Mucosa of gallbladder (tissue), 1 donor: ENCODE data around the gene MEF2C. TPM values are rescaled to one million over a fixed set of nuclear protein-coding genes. Genes with fewer than 3 reads are reported as not detected.
A peak's percentile ranks its signal among the peaks of the same experiment; 100 is the strongest.

ENCODE experiments used
- DNase-seq: peaks from one replicate; pipeline ENCODE4 v3.0.0-alpha.2; 2020; ENCODE audit warnings: low spot score
- total RNA-seq: library from RNA; stranded (reverse); gene quantifications from one replicate; pipeline ENCODE4 v1.2.1, GENCODE V29; 2021
- donor health status: DM: no; HTN: no; CAD: no.

The MEF2C gene
- total RNA-seq, 1 donor from 2014 or later: 56.9 TPM

DNA sequence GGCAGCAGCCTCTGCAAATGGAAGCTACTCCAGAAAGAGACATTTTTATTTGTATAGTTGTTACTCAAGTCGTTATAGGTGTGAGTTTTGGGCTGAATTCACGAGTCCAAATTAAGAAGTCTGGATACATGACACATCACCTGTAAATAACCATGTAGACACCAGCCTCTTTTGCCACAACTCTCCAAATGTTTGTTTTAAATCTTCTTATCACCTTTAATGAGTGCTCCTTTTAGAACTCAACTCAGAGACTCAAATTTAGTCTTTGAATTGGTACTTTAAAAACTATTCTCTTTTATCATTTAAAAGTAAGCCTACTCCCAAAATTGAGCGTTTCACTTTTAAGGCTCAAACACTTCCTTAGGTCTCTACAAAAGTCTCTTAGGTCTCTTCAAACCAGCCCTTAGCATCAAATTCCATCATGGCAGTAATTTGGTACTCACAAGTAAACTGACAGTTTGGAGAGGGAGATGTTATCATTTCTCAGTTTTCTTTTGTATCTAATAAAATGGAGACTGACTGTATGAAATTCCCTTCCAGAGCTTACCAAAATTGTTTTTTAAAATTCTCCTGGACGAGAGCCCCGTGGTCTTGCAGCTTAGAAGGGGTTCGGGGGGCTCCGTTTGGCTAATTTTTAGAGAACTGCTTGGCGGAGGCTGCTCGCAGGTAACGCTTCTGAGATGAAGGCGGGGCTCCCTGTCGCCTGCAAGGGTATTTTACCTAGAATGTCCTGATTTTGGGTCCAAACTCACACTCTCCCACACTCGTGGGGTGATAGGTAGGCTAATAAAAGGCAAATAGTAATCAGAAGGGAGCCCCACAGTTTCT is 194.6 kb downstream of the MEF2C start:
- DNase-seq: no peak

DNA sequence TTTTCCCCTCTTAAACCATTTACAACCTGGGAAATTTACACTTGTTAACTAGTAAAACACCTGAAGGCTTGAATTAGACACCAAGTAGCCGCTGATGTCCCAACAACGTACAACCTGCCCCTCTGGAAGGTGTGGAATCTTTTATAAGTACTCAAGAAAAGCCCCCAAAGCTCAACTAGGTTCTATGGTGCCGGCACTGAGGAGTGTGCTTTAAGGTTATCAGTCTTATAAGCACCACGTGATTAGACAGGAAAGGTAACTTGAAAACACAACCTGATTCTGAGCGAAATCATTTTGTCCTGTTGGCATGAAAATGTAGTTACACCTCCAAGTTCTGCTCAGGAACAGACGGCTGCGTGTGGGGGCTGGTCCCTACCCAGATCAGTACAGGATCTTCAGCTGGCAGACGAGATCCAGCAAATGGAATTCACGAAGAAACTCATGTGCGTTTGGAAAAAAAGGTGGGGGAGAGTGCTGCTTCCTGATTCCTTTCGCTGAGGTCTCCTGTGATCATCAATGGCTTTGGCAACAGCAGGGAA is 195.5 kb downstream of the MEF2C start:
- DNase-seq: no peak

DNA sequence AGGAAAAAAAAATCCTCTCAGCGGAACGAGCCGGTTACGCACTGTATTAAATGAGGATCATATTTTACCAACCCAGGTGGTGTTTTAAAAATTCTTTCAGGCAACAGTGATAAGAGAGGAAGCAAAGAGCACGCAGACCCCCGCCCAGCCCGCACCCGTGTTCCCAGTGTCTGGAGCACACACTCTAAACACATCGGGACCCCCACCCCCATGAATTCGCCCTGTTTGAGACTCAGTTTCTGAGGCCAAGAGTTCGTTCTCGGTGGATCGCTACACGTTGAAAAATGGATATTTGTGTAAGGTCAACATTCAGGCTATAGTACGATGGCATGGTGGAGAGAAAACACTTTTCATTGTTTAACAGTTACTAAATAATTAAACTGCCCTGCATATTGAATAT is 196.3 kb downstream of the MEF2C start:
- no peak for DNase-seq

DNA sequence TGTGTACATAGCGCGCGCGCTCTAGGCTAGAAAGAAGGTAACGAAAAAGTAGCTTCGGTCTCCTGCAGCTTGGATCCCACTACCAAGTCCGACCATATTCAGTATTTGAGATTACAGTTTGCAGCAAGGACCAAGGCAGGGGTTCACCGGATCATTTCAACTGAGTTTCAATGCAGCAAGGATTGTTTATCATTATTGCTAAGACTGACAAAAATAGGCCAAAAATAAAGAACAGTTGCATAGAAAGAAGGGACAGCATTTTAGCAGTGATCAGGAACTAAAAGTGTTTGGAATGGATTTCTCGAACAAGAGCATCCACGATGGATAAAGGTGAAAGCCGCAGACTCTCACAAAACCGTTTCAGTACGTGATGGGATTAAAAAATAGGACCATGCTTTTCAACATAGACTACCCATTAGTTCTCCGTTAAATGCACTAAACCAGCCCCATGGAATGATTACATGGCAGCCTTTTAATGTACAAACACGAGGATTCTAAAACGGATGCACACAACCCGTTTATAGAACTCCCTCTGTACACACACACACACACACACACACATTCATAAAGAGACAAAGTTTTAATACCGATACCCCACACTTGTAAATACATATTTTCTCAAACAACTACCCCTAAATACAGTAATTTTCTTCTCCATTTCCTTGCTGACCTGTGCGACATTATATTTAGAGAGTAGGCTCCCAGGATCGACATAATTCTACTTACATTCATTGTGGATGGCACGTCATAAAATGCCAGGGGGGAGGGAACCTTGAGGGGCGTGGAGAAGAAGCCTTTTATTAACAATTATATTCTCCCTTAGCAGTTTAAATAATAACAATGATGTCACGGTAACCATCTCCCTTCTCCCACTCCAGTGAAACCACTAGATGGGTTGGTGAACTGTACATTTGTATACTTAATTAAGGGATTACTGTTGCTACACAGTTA is 197.1 kb downstream of the MEF2C start:
- no peak for DNase-seq

DNA sequence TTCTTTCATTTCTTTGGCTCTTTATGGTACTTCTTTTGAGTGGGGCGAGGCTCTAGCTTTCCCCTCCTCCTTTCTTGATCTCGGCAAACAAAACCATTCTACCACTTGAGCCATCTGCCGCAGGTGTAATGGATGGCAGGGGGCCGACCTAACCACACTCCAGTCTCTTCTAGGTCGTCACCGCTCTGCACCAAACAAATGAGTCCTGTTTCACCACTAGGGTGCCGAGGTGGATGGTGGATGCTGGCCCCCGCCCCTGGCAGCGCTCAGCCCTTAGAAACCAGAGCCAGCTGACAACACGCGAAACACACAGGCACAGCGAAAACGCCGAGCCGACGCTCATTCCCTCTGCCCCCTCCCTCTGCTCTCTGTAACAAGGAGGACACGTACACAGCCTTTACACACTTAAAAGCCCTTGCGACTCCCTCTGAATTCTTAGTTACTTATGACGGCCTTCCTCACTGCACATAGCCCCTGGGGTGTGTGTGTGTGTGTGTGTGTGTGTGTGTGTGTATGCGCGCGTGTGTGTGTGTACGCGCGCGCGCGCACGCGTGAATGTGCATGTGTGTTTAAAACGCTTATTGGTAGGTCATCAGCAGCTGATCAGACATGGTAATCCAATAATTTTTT is 199.4 kb downstream of the MEF2C start:
- DNase-seq: no peak

DNA sequence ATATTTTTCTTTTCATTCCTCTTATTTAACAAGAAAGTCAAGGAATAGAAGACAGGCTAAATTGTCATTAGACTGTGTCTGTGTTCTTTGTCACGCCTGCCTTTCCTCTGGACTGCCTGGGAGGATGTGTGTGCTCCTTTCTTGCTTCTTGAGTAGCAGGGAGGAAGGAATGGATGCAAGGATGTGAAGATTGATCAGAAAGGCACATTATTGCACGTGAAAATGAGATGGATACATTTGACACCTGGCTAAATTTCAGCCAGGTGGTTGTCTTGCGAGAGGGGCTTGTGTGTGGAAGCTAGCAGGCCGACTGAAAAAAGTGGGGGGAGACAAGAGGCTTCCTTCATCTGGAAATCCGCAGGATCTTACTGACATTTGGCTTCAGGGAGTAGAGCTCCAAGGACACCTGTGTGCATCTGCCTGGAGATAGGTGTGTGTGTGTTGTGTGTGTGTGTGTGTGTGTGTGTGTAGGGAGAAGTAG is 200.1 kb downstream of the MEF2C start:
- DNase-seq: no peak

DNA sequence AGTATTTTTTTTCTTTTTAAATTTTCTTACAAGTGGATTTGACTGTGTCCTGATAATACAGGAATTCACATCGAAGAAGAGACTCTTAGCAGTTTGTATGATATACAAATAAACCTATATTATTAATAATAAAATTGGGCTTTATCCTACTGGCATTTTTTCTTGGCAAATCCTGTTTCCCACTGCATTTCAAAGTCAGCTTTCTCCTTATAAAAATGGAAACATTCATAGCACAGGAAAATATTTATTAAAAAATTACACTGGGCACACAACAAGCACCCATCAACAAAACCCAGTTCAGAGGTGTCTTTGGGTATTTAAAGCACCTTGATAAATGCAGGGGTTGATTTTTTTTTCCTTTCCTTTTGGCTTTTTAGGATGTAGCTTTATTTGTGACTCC is 200.9 kb downstream of the MEF2C start:
- DNase-seq: no peak

DNA sequence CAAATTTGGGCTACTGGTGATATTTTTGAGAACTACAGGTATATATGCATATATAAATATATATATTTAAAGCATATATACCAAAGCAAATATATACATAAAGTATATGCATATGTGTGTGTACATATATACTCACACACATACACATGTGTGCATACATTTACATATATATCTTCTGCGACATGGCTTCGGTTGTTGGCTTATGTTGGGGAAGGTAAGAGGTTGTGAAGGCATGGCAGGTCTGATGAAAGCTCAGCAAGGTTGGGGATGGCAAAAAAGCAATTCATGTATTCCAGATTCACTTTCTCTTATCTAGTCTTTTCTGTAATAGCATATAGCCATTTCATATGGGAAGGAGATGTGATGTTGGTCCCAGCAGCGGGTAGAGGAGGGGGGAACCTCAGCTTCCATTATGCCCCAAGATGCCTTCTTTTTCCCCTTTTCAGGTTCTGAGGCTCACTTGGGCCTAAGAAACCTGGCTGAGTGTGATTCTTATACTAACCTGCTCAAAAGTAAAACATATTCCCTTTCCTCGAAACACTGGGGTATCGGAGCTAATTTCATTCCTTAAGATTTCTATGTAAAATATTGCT is 201.7 kb downstream of the MEF2C start:
- DNase-seq: no peak

DNA sequence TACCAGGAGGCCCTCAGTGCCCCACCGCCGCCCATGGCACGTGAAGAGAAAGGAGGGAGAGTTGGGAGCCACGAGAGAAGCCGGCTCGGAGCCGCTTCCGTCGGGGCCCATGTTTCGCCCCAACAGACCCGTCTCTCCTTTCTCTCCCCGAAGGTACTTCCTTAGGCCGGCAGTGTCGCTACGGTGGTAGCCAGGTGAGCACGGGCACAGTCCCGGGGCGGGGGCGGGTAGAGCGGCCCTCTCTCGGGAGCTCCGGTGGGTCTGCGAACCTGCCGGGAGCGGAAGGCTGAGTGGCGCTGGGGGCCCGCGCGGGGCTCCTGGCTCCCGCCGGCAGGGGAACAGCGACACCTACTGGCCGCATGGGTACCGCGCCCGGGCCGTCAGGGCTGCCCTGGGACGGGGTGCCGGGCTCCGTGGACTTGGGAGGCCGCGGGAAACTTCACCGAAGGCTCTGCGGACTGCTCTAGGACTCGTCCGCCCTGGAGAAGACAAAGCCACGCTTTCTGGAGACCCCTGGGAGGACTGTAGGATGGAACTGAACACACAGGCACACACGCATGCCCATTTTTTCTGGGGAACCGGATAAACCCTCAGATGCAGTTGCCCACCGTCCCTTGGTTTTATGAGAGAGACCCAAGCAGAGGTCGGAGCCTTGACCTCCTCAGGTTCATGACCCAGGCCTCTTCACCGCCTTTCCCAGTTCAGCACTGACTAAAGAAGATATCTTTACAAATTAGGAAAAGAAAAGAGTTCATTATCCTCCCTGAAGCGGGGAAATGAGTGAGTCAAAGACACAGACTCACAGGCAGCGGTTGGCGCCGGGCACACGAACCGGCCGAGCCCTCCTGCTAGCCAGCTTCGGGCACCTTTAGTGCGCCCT is 202.5 kb downstream of the MEF2C start:
- peak; percentile 59 for DNase-seq

DNA sequence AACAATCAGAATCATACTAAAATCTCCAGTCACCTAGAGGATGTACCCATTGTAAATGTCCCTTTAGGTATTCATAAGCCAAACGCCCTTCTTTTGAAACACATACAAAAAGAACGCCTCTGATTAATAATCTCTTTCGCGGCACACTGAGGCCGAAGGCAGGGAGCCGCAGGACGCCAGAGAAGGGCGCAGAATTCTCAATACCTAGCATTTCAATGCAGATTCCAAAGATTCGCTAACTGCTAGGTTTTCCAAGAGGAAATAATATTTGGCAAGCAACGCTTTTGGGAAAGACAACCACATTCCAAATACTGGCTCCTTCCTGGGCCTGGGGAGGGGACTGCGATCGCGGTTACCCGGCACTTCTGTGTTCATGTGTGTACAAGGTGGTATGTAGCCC is 203.3 kb downstream of the MEF2C start:
- no peak for DNase-seq

DNA sequence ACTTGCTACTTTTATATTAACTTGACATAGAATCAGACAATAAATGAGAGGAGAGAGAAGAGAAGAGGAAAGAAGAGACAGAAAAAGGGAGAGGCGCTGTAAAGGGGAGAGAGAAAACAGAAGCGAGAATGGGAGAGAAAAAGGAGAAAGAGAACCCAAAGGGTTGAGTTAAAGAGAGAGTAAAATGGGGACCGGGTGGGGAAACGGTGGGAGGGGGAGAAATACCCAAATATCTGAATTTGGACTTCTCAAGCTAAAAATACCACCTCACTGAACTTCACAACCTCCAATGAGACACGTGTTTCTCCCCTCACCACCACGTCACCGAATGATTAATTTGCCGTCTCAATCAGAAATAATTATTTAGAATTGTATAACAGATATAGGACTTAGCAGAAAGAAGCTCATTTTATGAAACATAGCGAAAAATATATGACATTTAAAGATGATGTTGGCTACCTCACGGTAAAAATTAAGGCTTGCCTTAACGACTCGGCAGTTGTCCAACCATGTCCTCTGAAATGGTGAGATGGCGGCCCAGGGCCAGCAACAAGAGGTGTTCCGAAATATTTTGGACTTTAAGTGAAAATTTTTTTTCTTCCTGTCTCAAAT is 204.1 kb downstream of the MEF2C start:
- no peak for DNase-seq

DNA sequence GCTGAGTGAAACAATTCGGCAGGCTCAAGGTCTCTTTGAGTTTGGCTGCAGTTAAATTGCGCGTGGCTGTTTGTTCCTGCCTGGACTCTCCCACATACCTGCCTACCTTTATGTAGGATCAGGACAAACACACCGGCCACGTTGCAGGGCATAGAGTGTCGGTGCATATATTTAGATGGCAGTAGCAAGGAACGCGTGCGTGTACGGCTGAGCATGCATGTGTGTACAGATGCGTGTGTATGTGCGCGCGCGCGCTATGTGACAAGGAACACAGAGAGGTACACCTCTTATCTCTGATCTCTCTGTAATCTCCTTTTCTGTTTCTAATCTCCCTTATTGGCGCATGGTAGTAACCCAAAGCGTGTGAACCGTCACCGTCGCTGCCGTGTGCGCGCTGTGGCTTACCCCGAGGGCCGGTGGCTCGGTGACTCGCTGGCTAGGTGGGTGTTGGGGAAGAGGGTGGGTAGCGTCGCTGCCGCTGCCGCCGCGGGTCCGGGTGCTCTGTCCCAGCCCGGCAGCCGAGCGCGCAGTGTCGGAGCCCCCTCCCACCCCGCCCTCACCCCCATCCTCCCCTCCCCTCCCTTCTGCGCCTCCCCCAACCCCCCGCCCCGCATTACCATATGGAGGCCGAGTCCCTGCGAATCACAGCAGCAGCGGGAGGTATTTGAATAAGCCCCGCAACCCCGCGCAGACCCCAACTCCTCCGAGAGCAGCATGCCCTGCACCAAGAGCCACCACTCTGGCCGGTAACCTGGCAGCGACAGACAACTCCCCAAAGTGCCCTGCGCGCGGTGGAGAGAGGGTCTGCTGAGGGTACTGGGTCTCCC is 204.8 kb downstream of the MEF2C start:
- no peak for DNase-seq

DNA sequence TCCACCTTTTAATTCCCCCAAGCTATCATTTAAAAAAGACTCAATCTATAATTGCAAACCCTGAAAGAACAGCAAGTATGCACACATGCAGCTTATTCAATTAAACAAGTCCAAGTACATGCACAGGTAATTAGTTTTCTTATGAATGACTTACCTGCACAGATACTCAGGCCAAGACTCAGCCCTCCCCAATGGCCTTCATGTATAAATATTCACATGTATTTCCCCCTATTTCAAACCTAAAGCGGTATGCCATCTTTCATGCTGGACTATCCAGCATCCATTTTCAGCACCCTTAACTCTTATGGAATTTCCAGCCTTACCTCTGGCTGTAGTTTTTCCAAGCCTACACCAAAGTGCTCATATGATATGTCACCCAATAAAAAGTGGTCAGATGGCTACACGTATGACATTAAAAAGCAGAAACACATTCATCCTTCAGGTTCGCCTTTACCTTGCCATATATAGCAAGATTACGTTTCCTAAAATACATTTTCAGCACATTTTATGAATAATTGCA is 205.5 kb downstream of the MEF2C start:
- no peak for DNase-seq

DNA sequence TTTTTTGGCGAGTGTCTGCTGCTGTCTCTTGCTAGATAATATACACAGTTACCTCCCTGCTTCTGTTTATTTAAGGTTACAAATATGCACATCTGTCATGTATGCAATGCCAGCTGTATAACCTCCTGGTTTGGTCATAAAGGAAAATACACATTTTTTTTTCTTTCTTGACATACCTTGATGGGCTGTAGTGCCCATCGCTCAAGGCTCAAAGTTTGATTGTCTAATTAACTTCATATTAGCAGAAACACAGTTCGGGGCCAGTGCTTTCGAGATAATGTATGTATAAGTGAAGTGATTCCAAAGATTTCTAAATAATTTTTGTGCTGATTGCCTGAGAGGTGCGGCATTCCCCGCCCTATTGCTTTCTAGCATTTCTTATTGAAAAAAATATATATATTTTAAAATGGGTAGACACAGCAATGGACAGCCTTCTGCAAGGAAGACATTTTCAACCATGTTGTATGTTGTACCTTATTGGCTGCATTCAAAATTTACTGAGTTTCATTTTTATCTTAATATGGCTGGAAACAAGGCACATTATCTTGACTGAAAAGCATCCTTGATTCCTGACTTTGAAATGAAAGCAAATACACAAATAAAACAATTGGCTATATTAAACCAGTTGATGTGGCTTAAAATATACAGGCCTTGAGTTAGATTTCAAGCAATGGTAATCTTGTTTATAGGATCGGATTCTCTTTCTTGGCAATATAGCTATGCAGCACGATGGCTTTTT is 206.2 kb downstream of the MEF2C start:
- no peak for DNase-seq

DNA sequence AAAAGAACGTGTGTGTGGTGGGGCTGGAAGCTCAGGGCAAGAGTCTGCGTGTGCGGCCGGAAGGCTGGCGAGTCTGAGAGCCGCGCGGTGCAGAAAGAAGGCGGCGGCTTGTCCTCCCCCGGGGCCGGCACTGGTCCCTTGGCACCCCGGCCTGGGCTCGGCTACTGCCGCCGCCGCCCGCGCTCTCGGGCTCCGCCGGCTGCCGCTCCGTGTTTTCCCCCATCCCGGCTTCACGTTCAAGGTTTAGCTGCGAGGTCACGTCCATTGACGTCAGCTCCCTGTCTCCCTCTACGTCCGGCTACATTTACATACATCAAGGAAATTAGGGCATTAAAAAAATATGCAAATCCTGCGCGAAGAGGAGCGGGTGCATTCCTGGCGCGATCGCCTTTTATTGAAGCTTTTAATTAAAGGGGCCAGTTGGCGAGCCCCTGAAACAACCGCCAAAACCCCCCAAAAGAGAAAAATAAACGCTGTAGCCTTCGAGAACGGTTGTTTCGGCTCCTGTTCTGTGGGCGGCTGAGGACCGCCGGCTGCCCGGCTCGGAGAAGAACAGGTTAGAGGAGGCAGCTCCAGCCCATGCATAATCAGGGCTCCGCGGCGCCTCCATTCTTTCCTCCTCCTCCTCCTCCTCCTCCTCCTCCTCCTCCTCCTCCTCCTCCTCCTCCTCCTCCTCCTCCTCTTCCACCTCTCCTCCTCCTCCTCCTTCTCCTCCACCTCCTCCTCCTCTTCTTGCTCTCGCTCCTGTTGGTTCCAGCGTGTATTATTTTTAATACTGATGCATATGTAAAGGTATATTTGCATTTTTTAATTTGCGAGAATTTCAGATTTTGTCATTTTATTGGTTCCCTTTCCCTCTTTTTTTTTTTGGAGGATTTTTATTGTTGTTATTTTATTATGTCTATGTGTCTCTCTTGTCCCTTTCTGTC is 207.0 kb downstream of the MEF2C start:
- no peak for DNase-seq

DNA sequence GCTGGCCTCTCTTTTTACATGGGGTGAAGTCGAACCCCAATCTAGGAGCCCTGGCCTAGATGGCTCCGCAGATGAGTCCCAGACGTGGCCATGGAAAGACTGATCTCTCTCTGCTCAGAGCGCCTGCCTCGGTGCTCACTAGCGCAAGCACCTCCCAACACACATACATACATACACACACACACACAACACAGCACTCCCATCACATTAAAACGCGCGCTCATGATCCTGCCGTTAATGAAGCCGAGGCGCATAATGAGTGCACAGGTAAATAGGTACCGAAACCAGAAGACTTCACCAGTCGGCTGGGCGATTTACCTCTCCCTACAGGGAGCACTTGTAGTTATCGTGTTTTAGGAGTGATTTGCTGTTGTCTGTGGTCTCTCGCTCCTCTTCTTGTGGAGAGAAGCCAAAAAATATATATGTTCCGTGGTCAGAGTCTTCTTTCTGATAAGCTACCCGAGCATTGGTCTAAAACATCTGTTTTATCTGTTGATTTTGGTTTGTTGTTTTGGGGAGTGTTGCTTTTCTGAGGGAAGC is 207.7 kb downstream of the MEF2C start:
- no peak for DNase-seq
